ENCODE data around the gene SAXO2.
"Not testable (repeated sequence)": the region's sequence is repeated elsewhere in the genome, so short reads cannot be mapped to it uniquely, and the experiment has no call there.

SAXO2 gene

DNA sequence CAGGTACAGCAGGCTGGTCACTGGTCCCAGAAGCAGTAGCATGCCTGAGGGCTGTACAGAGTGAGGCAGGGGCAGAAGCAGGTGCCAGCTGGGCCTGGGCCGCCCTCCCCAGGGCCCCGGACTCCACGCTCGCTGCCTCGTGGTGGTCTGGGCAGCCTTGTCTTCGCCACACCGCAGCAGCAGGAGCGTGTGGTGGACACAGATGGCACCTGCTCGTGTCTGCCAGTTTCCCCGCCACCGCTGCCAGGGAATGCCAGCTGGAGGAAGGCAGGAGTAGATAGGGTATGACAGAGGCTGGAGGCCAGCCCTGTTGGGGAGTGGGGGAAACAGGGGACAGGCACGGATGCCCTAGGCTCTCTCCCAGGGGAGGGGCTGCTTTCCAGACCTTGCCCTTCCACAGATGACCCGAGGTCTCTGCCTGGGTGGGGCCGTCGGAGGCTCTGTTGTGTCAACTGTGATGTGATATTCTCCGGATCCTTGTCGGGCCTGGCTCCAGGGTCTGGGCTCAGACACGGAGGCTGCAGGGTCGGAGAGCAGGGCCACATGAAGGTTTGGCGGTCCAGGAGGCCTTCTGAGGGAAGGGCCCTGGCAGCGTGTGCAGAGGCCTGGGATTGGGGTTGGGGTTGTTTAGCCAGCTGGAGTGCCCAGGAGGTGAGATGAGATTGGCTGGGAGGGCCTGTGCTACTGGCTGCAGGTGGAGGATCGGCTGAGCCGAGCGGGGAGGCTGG is 53.1 kb downstream of the SAXO2 start:
- no peak for DNase-seq

DNA sequence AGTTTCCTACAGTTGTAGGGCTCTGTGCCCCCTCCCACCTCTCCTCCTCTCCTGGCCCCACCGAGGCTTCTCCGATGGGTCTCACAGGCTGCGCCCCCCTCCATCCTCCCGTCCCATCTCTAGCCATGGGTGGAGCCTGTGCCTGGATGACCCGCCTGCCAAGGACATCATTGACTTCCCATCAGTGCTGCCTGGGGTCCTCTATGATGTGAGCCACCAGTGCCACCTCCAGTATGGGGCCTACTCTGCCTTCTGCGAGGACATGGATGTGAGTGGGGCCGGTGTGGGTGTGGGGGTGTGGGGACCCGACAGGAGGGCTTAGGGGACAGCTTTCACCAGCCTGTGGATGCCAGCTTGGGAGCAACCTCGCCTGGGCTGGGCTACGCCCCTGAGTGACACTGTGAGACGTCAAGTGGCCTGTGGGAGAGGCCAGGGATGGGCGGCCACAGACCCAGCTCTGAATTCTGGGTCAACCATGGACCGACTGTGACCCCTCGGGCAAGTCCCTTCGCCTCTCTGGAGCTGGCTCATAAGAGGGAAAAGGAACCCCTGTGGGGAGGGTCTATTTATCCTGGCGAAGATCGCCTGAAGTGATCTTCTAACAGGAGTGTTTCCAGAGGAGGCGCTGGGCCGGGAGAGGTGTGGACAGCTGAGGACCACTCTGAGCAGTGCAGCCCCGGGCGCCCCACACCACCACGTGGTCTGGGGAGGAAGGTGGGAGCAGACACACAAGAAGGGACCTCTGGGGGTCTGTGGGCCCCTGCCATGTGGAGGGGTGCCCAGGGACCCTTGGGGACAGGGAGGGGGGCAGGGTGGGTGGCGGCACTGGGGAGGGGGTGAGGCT is 53.9 kb downstream of the SAXO2 start:
- not testable (repeated sequence) for DNase-seq

DNA sequence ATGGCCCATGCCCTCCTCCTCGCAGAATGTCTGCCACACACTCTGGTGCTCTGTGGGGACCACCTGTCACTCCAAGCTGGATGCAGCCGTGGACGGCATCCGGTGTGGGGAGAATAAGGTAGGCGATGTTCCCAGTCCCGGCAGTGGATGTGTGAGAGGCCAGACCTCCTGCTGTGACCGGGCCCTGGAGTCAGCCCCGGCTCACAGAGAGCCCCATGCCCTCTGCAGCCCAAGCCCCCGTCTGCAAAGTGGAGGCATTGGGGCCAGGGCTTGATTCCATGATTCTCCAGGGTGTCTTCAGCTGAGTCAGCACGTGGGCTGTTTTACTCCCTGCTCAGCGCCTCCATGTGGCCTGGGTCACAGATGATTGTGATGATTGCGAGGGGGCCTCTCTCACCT is 54.5 kb downstream of the SAXO2 start:
- DNase-seq, result no peak

DNA sequence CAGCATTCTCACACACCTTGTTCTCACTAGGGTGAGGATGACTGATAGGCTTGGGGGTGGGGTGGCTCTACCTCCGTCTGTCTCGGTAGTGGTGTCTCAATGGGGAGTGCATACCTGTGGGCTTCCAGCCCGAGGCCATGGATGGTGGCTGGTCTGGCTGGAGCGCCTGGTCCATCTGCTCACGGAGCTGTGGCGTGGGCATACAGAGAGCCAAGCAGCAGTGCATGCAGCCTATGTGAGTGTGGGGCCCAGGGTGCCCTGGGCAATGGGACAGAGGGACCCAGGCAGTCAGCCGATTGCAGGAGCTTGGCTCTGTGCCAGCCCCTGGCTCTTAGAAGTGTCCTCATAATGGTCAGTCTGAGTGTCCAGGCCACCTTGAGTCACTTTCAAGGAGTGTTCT is 54.9 kb downstream of the SAXO2 start:
- not testable (repeated sequence) for DNase-seq

DNA sequence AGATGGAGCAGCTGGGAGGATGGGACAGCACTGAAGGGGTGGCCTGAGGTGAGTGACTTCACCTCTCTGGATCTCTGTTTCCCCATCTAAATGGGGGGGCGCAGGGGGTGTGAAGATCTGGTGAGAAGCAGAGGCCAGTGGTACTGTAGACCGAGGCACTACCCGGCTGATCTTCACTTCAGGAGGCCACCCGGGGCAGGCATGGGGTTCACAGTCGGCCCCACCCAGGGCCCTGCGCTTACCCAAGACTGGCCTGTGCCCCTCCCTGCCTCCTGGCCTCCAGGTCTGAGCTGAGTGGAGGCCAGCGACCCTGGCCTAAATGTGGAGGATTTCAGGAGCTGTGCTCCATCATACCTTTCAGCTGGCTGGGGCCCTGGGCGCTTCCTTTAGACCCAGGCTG is 55.7 kb downstream of the SAXO2 start:
- not testable (repeated sequence) for DNase-seq

DNA sequence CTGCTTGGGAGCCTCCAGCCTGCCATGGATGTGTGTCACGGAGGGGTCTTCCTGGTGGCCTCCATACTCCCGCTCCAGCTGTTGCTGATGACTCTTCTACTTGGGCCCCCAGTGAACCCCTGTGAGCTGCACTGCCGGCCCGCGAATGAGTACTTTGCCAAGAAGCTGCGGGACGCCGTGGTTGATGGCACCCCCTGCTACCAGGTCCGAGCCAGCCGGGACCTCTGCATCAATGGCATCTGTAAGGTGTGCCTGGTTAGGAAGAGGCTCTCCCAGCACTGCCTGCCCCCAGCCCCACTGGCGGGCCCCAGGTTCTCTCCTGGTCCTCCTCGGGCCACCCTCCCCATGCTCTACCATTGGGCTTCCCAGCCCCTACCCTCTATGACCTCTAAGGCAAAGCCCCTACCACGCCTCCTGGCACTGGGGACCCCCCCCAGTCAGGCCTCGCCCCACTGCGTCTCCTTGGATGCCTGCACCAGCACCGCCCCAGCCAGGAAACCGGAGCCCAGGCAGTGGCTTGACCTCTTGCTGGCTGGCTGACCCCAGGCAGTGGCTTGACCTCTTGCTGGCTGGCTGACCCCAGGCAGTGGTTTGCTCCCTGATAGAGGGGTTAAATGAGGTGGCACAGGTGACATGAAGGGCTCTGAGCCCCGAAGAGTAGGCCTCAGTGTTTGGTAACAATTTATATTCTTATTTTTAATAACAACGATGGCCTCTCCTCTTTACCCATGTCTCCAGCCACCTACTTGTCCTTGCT is 57.1 kb downstream of the SAXO2 start:
- not testable (repeated sequence) for DNase-seq

DNA sequence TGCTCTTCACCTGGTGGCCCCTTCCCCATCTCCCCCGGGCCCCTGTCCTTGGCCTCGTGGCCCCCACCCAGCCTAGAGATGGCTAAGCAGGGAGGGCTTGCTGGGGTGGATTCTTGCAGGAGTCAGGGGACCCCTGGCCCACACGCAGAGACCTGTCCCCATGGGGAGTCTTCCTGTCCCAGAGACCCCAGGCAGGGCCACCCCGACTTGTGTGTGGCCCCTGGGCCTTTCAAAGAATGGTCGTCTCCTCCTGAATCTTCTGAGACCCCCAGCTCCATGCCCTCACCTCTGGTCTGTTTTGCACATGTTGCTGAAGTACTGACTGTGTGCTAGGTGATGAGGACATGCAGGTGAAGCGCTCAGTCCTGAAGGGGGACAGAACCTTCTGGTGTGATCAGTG is 58.2 kb downstream of the SAXO2 start:
- not testable (repeated sequence) for DNase-seq

DNA sequence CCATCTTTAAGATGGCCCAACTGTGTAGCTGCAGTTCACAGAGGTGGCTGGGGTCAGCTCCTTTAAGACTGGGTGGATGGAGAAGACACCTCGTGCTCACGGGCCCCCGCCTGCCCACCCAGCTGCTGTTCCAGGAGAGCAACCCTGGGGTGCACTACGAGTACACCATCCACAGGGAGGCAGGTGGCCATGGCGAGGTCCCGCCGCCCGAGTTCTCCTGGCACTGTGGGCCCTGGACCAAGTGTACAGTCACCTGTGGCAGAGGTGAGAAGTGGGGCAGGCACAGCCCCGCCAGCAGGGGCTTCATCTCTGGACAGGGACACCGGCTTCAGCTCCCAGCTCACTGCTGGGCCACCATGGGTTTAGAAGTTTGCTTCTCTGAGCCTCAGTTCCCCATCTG is 59.9 kb downstream of the SAXO2 start:
- not testable (repeated sequence) for DNase-seq

DNA sequence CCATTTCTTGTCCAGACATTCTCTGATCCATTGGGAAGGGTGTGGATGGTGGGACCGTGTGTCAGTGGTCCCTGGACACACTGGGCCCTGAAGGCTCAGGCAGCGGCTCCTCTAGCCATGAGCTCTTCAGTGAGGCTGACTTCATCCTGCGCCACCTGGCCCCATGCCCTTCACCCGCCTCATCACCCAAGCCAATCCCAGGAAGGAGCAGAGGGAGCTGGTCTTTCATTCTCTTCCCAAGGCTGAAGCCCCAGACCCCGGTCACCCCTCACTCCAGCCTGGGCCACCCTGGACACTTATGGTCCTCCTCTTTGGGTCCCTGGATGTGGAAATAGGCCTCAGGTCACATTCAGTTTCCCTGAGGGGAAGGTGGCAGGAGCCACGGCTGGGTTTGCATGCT is 62.2 kb downstream of the SAXO2 start:
- DNase-seq, result not testable (repeated sequence)

DNA sequence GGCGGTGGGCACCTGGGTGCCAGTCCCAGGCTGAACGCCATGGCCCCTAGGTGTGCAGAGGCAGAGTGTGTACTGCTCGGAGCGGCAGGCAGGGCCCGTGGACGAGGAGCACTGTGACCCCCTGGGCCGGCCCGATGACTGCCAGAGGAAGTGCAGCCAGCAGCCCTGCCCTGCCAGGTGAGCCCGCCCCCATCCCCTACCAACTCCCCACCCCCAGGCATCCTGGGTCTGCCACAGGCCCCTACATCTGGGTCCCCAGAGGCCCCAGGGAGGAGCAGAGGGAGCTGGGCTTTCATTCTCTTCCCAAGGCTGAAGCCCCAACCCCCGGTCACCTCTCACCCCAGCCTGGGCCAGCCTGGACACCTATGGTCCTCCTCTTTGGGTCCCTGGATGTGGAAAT is 63.0 kb downstream of the SAXO2 start:
- DNase-seq, result not testable (repeated sequence)

DNA sequence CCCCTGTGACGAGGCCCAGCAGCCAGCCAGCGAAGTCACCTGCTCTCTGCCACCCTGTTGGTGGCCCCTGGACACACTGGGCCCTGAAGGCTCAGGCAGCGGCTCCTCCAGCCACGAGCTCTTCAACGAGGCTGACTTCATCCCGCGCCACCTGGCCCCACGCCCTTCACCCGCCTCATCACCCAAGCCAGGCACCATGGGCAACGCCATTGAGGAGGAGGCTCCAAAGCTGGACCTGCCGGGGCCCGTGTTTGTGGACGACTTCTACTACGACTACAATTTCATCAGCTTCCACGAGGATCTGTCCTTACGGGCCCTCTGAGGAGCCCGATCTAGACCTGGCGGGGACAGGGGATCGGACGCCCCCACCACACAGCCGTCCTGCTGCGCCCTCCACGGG is 64.3 kb downstream of the SAXO2 start:
- not testable (repeated sequence) for DNase-seq

DNA sequence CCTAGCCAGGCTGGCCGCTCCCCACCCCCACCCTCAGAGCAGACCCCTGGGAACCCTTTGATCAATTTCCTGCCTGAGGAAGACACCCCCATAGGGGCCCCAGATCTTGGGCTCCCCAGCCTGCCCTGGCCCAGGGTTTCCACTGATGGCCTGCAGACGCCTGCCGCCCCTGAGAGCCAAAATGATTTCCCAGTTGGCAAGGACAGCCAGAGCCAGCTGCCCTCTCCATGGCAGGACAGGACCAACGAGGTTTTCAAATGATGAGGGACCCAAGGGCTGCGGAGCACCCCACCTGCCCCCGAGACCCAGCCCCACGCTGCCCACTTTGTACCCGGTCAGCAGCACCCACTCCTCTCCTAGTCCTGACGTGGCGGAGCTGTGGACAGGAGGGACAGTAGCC is 64.8 kb downstream of the SAXO2 start:
- not testable (repeated sequence) for DNase-seq

DNA sequence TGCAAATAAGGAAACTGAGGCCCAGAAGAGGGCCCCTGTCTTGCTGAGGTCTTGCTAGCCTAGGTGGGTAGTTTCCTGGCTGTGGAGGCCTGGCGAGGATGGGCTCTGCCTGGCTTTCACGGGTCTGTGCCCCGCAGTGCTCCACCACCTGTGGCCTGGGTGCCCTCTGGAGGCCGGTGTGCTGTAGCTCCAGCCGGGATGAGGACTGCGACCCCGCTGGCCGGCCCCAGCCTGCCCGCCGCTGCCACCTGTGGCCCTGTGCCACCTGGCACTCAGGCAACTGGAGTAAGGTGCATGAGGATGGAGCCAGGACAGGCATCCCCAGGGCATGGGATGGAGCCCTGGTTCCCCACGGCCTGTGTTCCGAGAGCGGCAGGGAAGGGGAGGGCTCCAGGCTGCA is 66.4 kb downstream of the SAXO2 start:
- DNase-seq, result not testable (repeated sequence)

DNA sequence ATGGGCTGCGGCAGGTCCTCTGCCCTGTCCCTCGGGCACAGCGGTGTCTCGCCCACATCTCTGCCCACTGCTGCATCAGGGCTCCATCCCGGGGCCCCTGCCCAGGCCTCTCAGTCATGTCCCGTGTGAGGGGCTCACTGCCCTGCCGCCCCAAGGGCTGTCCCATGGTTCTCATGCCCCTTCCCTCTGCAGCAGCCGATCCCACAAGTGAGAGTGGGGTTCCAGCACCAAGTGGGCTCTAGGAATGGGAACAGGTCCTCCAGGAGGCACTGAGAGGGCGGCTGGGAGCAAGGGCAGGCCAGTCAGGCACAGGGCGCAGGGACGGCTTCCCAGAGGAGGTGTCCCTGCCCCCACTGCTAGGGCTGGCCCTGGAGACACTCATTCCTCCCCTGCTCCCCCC is 68.3 kb downstream of the SAXO2 start:
- not testable (repeated sequence) for DNase-seq

DNA sequence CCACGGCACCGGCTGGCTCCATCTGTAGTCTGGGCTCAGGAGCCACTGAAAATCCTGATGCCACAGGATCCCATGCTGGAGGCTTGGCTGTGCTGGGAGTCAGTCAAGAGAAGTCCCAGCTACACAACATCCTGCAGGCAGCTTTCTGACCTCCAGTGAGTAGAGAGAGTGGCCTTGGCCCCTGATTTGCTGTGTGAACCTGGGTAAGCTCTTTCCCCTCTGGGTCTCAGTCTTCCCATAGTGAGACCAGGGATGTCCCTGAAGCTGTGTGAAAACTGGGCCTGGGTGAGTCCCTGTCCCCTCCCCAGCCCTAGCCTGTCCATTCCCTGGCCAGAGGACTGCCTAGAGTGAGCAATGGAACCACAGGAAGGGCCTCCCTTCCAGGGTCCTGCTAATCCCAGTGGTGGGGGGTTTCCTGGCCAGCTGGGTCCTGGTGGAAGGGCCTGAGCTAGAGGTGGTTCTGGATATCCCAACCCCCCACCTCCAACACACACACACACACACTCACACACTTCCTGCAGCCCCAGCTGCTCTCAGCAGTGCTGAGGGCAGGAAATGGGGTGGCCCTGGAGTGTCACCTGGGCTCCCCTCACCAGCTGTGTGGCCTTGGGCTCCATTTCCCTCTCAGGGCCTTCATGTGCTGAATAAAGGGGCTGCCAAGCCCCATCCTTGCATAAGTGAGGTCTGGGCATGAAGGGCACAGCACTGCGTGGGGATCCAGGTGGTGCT is 69.1 kb downstream of the SAXO2 start:
- not testable (repeated sequence) for DNase-seq

DNA sequence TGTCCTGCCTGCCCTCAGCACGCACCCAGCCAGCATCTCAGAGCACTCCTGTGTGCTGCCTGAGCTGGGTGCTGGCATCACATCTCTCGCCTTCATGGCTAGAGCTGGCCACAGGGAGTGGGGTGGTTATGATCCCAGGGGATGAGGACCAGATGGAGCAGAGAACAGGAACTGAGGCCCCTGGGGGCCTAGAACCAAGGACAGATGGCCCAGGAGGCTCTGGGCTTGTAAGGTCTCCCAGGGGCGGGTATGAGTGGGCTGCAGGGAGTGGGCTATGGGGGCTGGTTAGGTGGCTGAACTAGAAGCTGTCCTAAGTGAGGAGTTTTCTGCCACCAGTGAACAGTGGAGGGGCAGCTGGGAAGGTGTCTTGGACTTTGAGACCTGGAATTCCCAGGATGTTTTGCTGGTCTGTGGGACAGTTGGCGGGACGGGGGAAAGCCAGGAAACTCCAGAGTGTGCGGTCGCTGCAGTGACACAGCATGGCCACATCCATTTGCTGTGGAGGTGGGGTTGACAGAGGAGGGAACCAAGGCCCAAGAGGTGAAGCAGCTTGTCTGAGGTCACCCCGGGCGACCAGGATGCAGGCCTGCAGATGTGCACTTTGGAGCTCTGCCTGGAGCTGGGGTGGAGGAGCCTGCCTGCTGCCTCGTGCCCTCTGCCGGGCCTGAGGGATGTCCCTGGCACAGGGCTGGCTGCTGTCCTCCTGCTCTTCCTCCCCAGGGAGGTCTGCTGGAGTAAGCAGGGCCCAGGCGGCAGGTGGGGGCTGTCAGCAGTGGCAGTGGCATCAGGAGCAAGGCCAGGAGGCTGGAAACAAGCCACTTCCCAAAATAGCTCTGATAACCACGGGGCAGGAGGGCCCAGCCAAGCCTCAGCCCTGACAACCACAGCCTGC is 70.3 kb downstream of the SAXO2 start:
- DNase-seq, result peak; percentile 7 to 25 (median 20)

DNA sequence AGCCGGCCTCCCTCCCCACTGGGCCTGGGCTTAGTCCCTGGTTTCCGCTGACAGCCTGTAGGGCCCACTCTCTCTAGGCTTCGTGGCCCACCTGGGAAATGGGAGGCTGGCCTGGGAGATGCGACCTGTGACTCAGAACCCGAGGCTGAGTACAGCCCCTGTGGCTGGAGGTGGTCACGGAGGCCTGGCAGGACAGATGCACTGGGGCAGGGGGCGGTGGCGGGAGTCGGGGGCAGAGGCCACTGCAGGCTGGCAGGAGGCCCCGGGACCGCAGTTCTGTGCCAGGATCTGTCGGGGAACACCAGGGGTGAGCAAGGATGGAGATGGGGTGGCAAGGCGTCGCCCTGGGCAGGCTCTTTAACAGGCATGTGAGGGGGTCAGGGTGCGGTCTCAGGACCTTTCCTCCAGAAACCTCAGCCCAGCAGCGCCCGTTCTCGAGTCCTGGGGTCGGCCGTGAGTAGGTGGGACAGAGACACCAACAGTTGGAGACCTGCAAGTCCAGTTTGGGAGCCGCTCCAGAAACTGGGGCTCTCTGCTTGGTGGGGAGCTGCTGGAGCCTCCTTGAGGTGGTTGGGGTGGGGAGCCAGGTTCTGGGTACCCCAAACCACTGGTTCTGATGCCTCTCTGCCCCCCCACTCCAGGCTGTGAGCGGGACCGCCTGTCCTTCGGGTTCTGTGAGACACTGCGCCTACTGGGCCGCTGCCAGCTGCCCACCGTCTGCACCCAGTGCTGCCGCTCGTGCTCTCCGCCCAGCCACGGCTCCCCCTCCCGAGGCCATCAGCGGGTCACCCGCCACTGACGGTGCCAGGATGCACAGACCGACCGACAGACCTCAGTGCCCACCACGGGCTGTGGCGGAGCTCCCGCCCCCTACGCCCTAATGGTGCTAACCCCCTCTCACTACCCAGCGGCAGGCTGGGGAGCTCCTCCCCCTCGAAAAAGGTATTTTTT is 71.3 kb downstream of the SAXO2 start:
- DNase-seq, result not testable (repeated sequence)
